ENCODE measurements around the gene MMP15. TPM values are rescaled to one million over a fixed set of nuclear protein-coding genes. Genes with fewer than 3 reads are reported as not detected.

The MMP15 gene
- total RNA-seq, 4 donors from 2014 or later, result under 0.01 to 12.5 (median 2.6) TPM

- H3K27me3 ChIP-seq, result no peaks in the 10 kb centered on the region
- no peaks in the 10 kb centered on the region for H3K9me3 ChIP-seq
- no peak overlapping the region for H3K4me3 ChIP-seq
- peaks cover 0 to 1% of the 10 kb centered on the region in 2 donors for H3K4me1 ChIP-seq
- intact Hi-C loops (cut with DNase I; ENCODE audit: low total_unique reads), result no loop called here
- DNase-seq, result no peak
- TF ChIP-seq CTCF (IDR thresholded peaks at IDR 0.05) (no peak), POLR2A (IDR thresholded peaks at IDR 0.05) (no peak)
- H3K27ac ChIP-seq, result no peak overlapping the region
- no peaks in the 10 kb centered on the region for H3K36me3 ChIP-seq
These were observed 2.4 kb downstream of the MMP15 start for GRCh38 chr16:58027916-58028455.

- Histone ChIP-seq H3K4me3 (no peak overlapping the region), H3K36me3 (no peaks in the 10 kb centered on the region), H3K27me3 (no peaks in the 10 kb centered on the region), H3K9me3 (no peaks in the 10 kb centered on the region), H3K27ac (no peak overlapping the region), H3K4me1 (no peaks in the 10 kb centered on the region)
- intact Hi-C loops (cut with DNase I; ENCODE audit: low total_unique reads), result no loop called here
- no peak for DNase-seq
- TF ChIP-seq CTCF (IDR thresholded peaks at IDR 0.05) (no peak), POLR2A (IDR thresholded peaks at IDR 0.05) (no peak)
These were observed 3.1 kb downstream of the MMP15 start for GRCh38 chr16:58028541-58029070.

- intact Hi-C loops (cut with DNase I; ENCODE audit: low total_unique reads), result no loop called here
- H3K27ac ChIP-seq, result no peak overlapping the region
- H3K27me3 ChIP-seq, result no peaks in the 10 kb centered on the region
- TF ChIP-seq POLR2A (IDR thresholded peaks at IDR 0.05) (no peak), CTCF (IDR thresholded peaks at IDR 0.05) (no peak)
- no peak overlapping the region for H3K4me3 ChIP-seq
- H3K4me1 ChIP-seq, result no peaks in the 10 kb centered on the region
- DNase-seq, result no peak
- H3K36me3 ChIP-seq, result no peaks in the 10 kb centered on the region
- no peaks in the 10 kb centered on the region for H3K9me3 ChIP-seq
These were observed 3.9 kb downstream of the MMP15 start for GRCh38 chr16:58029410-58029809.

- H3K9me3 ChIP-seq, result no peaks in the 10 kb centered on the region
- intact Hi-C loops (cut with DNase I; ENCODE audit: low total_unique reads), result no loop called here
- H3K27ac ChIP-seq, result no peak overlapping the region
- DNase-seq, result no peak
- H3K27me3 ChIP-seq, result no peaks in the 10 kb centered on the region
- no peak overlapping the region for H3K4me3 ChIP-seq
- no peaks in the 10 kb centered on the region for H3K36me3 ChIP-seq
- H3K4me1 ChIP-seq, result no peaks in the 10 kb centered on the region
- TF ChIP-seq POLR2A (IDR thresholded peaks at IDR 0.05) (no peak), CTCF (IDR thresholded peaks at IDR 0.05) (no peak)
These were observed 4.7 kb downstream of the MMP15 start for GRCh38 chr16:58030136-58030840.

GRCh38 chr16:58031016-58031800 lies 5.7 kb downstream of the MMP15 start:
- no peak for DNase-seq
- intact Hi-C loops (cut with DNase I; ENCODE audit: low total_unique reads), result no loop called here
- Histone ChIP-seq H3K4me3 (no peak overlapping the region), H3K27ac (no peak overlapping the region), H3K36me3 (no peaks in the 10 kb centered on the region), H3K4me1 (no peaks in the 10 kb centered on the region), H3K27me3 (no peaks in the 10 kb centered on the region), H3K9me3 (no peaks in the 10 kb centered on the region)
- TF ChIP-seq POLR2A (IDR thresholded peaks at IDR 0.05), result no peak
- TF ChIP-seq CTCF (IDR thresholded peaks at IDR 0.05), result no peak

Data from uterus (tissue), 4 donors.